ENCODE results near the gene NBEA. TPM values are rescaled to one million over a fixed set of nuclear protein-coding genes. Genes with fewer than 3 reads are reported as not detected.
"Not testable (repeated sequence)": the region's sequence is repeated elsewhere in the genome, so short reads cannot be mapped to it uniquely, and the experiment has no call there.

Gene NBEA
- total RNA-seq, 6 experiments from 2014 or later: 5.6 to 9.6 (median 6.9) TPM

DNA sequence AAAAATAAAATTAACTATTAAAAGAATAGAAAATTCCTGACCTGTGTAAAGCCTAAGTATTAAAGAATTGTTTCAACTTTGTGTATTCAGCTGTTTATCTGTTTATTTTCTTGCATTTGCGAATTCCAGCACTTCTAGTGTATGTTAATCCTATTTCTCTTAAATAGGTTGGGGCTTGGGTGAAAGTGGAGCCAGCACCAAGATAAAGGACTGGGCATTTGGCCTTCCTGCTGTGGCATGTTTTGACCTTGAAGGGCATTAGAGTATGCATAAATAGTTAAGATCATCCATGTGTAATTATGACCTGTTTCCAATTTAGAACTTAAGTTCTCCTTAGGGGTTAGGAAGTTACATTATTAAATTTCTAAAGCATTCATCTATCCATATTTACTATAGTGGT lies 151.3 kb downstream of the NBEA start:
- H3K27ac Mint-ChIP-seq: no peak overlapping the region
- H3K9me3 Mint-ChIP-seq: no peaks in the 10 kb centered on the region
- TF ChIP-seq, protein P1, sequence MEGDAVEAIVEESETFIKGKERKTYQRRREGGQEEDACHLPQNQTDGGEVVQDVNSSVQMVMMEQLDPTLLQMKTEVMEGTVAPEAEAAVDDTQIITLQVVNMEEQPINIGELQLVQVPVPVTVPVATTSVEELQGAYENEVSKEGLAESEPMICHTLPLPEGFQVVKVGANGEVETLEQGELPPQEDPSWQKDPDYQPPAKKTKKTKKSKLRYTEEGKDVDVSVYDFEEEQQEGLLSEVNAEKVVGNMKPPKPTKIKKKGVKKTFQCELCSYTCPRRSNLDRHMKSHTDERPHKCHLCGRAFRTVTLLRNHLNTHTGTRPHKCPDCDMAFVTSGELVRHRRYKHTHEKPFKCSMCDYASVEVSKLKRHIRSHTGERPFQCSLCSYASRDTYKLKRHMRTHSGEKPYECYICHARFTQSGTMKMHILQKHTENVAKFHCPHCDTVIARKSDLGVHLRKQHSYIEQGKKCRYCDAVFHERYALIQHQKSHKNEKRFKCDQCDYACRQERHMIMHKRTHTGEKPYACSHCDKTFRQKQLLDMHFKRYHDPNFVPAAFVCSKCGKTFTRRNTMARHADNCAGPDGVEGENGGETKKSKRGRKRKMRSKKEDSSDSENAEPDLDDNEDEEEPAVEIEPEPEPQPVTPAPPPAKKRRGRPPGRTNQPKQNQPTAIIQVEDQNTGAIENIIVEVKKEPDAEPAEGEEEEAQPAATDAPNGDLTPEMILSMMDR (IDR thresholded peaks at IDR 0.05): no peak
- H3K27me3 Mint-ChIP-seq (ENCODE audit: insufficient read depth): no peaks in the 10 kb centered on the region
- no peak overlapping the region for H3K4me3 Mint-ChIP-seq
- no peaks in the 10 kb centered on the region; the same call in 1 of the 2 replicates for H3K36me3 Mint-ChIP-seq (ENCODE audit: low read depth)
- no peak for DNase-seq
- no peaks in the 10 kb centered on the region for H3K4me1 Mint-ChIP-seq (ENCODE audit: low read depth)

DNA sequence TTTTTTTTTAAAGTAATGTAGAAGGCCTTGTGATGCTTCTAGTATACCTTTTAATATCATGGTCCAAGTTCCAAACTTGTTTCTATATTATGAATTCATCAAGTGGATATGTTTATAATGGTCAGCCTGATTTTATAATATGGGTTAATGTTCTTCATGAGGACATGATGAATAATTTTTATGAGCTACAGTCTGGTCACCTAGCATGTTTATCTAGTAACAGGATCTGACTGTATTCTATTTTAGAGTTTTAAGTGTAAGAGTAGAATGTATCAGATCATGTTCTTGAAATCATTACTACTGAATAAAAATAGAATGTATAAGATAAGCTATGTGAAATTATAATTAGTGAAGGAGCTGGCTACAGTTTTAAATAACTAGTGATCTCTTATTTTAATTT lies 164.7 kb downstream of the NBEA start:
- H3K36me3 Mint-ChIP-seq (ENCODE audit: low read depth); H3K9me3 Mint-ChIP-seq; H3K4me1 Mint-ChIP-seq (ENCODE audit: low read depth); DNase-seq; H3K27me3 Mint-ChIP-seq (ENCODE audit: insufficient read depth); H3K27ac Mint-ChIP-seq; H3K4me3 Mint-ChIP-seq: not testable (repeated sequence)

DNA sequence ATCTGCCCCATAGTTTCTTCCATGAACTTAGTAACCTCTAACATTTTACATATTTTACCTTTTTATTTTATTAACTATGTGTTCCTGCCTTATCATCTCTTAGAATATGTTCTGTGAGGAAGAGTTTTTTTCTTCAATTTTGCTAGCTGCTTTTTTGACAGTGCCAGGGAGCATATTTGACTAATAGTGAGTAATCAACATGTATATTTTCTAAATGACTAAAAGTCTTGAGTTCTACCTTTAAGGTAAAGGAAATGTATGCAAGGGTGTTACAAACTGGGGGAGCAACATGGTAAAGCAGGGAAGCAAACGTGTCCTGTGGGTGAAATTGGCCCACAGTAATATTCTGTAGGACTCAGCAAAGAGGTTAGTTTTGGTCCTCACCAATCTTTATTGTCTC lies 165.5 kb downstream of the NBEA start:
- H3K4me3 Mint-ChIP-seq: no peak overlapping the region
- no peaks in the 10 kb centered on the region for H3K27me3 Mint-ChIP-seq (ENCODE audit: insufficient read depth)
- H3K4me1 Mint-ChIP-seq (ENCODE audit: low read depth): no peaks in the 10 kb centered on the region; the same call in 1 of the 2 replicates
- H3K27ac Mint-ChIP-seq: no peak overlapping the region
- DNase-seq: no peak
- H3K36me3 Mint-ChIP-seq (ENCODE audit: low read depth): no peaks in the 10 kb centered on the region
- no peaks in the 10 kb centered on the region for H3K9me3 Mint-ChIP-seq
- TF ChIP-seq, protein P1 (IDR thresholded peaks at IDR 0.05): no peak

DNA sequence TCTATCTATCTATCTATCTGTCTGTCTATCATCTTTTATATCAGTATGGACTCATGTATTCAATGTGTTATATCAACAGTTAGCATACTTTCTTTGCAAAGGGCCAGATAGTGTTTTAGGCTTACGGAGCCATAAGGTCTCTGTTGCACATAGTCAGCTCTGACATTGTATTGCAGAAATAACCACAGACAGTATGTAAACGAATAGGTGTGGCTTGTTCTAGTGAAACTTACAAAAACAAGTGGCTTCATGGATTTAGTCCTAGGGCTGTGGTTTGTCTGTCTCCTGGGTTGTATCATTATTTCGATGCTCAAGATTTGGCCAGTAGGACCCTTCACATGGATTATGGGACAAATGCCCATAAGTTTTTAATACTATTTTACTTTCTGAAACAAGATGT lies 171.5 kb downstream of the NBEA start:
- H3K36me3 Mint-ChIP-seq (ENCODE audit: low read depth); H3K4me3 Mint-ChIP-seq; H3K4me1 Mint-ChIP-seq (ENCODE audit: low read depth); DNase-seq; H3K9me3 Mint-ChIP-seq; H3K27me3 Mint-ChIP-seq (ENCODE audit: insufficient read depth); H3K27ac Mint-ChIP-seq: not testable (repeated sequence)

DNA sequence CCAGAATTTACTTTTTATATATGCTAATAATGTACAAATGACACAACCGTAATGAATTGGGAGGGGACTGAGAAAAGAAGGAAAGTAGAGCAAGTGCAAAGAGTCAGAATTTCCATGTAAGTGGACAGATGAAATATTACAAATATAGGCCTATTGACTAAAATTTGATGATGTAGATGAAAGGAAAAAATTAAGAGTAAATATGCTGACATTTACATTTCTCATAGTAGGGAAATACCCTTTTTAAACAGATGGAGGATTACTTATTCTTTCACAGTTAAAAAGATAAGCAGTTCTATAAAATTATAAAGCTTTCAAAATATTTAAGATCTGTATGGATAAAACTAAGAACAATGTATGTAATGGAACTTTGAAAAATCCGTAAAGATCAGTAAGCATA lies 185.4 kb downstream of the NBEA start:
- H3K4me3 Mint-ChIP-seq: no peak overlapping the region
- no peak for DNase-seq
- H3K9me3 Mint-ChIP-seq: no peaks in the 10 kb centered on the region
- no peaks in the 10 kb centered on the region for H3K4me1 Mint-ChIP-seq (ENCODE audit: low read depth)
- TF ChIP-seq, protein P1 (IDR thresholded peaks at IDR 0.05): no peak
- no peak overlapping the region for H3K27ac Mint-ChIP-seq
- no peaks in the 10 kb centered on the region for H3K27me3 Mint-ChIP-seq (ENCODE audit: insufficient read depth)
- H3K36me3 Mint-ChIP-seq (ENCODE audit: low read depth): no peaks in the 10 kb centered on the region

DNA sequence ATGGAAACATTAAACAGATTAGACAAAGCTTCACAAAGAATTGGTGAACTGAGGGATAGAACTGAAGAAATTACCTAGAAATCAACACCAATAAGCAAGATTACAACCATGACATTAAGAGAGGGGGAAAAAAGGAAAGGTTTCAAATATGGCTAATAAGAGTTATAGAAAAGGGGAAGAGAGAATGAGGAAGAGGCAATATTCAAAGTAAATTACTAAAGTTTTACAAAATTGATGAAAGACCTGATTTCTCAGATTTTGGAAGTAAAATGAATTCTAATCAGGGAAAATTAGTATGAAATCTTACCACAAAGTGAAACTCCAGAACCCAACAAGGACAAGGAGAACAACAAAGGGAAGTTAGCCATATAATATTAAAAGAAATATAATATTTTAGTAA lies 187.4 kb downstream of the NBEA start:
- H3K27ac Mint-ChIP-seq: no peak overlapping the region
- no peaks in the 10 kb centered on the region for H3K9me3 Mint-ChIP-seq
- H3K4me3 Mint-ChIP-seq: no peak overlapping the region
- H3K27me3 Mint-ChIP-seq (ENCODE audit: insufficient read depth): no peaks in the 10 kb centered on the region
- no peak for DNase-seq
- H3K36me3 Mint-ChIP-seq (ENCODE audit: low read depth): no peaks in the 10 kb centered on the region
- H3K4me1 Mint-ChIP-seq (ENCODE audit: low read depth): no peaks in the 10 kb centered on the region
- TF ChIP-seq, protein P1 (IDR thresholded peaks at IDR 0.05): no peak

DNA sequence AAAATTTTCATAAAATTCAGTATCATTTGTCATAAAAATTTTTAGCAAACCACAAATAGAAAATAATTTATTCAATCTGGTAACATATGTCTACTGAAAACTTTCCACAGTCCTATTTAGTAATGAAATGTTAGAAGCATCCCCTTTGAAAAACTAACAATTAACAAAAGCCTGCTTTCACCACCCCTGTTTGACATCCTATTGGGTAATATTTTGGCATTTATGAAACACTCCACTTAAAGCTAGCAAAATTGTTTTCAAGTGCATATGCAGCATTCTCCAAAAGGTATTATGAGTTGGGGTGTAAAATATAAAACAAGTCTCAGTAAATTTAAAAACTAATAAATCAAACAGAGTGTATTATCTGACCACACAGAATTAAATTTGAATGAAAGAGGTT lies 189.4 kb downstream of the NBEA start:
- Mint-ChIP-seq H3K9me3 (no peaks in the 10 kb centered on the region), H3K4me1 (ENCODE audit: low read depth) (no peaks in the 10 kb centered on the region), H3K36me3 (ENCODE audit: low read depth) (no peaks in the 10 kb centered on the region), H3K4me3 (no peak overlapping the region), H3K27ac (no peak overlapping the region), H3K27me3 (ENCODE audit: insufficient read depth) (no peaks in the 10 kb centered on the region)
- DNase-seq: no peak
- TF ChIP-seq, protein P1 (IDR thresholded peaks at IDR 0.05): no peak

All from HFFc6 (cell line).